MCF 10A (cell line): ENCODE data around the gene MYO10. TPM values are rescaled to one million over a fixed set of nuclear protein-coding genes. Genes with fewer than 3 reads are reported as not detected.

ENCODE experiments used
- BruUV-seq: library from RNA; stranded (reverse); fragments of 400-500 nt; replicated peaks from 2 replicates; lab custom pipeline; 2021; lab: Mats Ljungman, UMichigan
- CTCF ChIA-PET: fragments of 300-600 bp; sonication (Branson Sonifier 250); formaldehyde crosslinking; extraction: SDS; loops from one replicate; lab custom pipeline; 2021; ENCODE audit warnings: antibody characterized with exemption, inconsistent platforms; lab: Yijun Ruan, JAX
- POLR2A ChIA-PET: fragments of 300-600, 350-650 bp; sonication (Branson Sonifier 250); formaldehyde crosslinking; extraction: SDS; loops from one replicate; lab custom pipeline; 2020; ENCODE audit warnings: antibody characterized with exemption, inconsistent platforms; lab: Yijun Ruan, JAX
- DNase-seq: peaks from one replicate; pipeline ENCODE4 v3.0.0-alpha.2; 2018; ENCODE audit not compliant: unreplicated experiment
- H3K27ac Mint-ChIP-seq: one replicate; pipeline ENCODE4 v1.8.0; 2022; ENCODE audit warnings: mild to moderate bottlenecking, low read depth, mixed read lengths; ENCODE audit not compliant: unreplicated experiment
- H3K27me3 Mint-ChIP-seq: one replicate; pipeline ENCODE4 v1.8.0; 2022; ENCODE audit warnings: mixed read lengths; ENCODE audit not compliant: insufficient read depth, unreplicated experiment
- H3K36me3 Mint-ChIP-seq: one replicate; pipeline ENCODE4 v1.8.0; 2022; ENCODE audit warnings: mild to moderate bottlenecking, moderate library complexity, mixed read lengths; ENCODE audit not compliant: insufficient read depth, unreplicated experiment
- H3K4me1 Mint-ChIP-seq: one replicate; pipeline ENCODE4 v1.8.0; 2022; ENCODE audit warnings: mixed read lengths; ENCODE audit not compliant: insufficient read depth, unreplicated experiment
- H3K4me3 Mint-ChIP-seq: one replicate; pipeline ENCODE4 v1.8.0; 2022; ENCODE audit warnings: mild to moderate bottlenecking, moderate library complexity, mixed read lengths; ENCODE audit not compliant: unreplicated experiment
- H3K9me3 Mint-ChIP-seq: one replicate; pipeline ENCODE4 v1.8.0; 2022; ENCODE audit warnings: mixed read lengths; ENCODE audit not compliant: unreplicated experiment
- intact Hi-C: fragments of 100-400 bp; cut with micrococcal nuclease; formaldehyde crosslinking; loops from 2 replicates; pipeline ENCODE4 v1.14.1; 2022
- total RNA-seq: library from RNA; stranded (reverse); gene quantifications from 2 replicates; pipeline ENCODE4 v1.2.3, GENCODE V29; 2022
- TF ChIP-seq, protein P1 (sequence below): fragments of 200-600 bp; IDR thresholded peaks from one replicate; pipeline ENCODE4 v1.8.0; 2022; ENCODE audit warnings: antibody characterized with exemption, mild to moderate bottlenecking; ENCODE audit not compliant: unreplicated experiment

The MYO10 gene
- total RNA-seq, 1 experiment from 2014 or later = 35.7 TPM

DNA sequence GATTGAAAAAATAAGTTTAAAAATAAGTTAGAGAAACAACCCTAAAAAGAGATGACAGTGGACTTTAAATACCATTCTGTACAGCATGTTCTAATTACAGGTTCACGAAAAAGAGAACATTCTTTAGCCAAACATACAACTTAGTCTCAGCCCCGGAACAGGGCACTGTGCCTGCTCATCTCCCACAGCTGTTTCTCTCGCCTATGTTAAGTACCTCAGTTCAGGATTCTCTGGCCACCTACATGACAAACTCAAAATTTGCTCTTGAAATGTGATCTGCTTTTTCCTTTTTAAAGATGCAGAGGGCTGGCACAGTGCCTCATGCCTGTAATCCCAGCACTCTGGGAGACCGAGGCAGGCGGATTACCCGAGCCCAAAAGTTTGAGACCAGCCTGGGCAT, 52.3 kb downstream of the MYO10 start:
- peaks cover 6% of the 10 kb centered on the region for H3K4me1 Mint-ChIP-seq
- H3K27ac Mint-ChIP-seq = no peak overlapping the region
- TF ChIP-seq, protein P1, sequence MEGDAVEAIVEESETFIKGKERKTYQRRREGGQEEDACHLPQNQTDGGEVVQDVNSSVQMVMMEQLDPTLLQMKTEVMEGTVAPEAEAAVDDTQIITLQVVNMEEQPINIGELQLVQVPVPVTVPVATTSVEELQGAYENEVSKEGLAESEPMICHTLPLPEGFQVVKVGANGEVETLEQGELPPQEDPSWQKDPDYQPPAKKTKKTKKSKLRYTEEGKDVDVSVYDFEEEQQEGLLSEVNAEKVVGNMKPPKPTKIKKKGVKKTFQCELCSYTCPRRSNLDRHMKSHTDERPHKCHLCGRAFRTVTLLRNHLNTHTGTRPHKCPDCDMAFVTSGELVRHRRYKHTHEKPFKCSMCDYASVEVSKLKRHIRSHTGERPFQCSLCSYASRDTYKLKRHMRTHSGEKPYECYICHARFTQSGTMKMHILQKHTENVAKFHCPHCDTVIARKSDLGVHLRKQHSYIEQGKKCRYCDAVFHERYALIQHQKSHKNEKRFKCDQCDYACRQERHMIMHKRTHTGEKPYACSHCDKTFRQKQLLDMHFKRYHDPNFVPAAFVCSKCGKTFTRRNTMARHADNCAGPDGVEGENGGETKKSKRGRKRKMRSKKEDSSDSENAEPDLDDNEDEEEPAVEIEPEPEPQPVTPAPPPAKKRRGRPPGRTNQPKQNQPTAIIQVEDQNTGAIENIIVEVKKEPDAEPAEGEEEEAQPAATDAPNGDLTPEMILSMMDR = no peak
- no TSS peak for BruUV-seq
- H3K4me3 Mint-ChIP-seq = no peak overlapping the region
- CTCF ChIA-PET = interaction anchor here (0.7 kb wide), 1 partner anchor 465 kb away, joined by 3 read pairs; no protein-coding TSS in a partner anchor
- H3K27me3 Mint-ChIP-seq = no peaks in the 10 kb centered on the region
- POLR2A ChIA-PET = no interaction called here
- intact Hi-C loops = no loop called here
- H3K36me3 Mint-ChIP-seq = no peaks in the 10 kb centered on the region
- no peaks in the 10 kb centered on the region for H3K9me3 Mint-ChIP-seq
- no peak for DNase-seq

DNA sequence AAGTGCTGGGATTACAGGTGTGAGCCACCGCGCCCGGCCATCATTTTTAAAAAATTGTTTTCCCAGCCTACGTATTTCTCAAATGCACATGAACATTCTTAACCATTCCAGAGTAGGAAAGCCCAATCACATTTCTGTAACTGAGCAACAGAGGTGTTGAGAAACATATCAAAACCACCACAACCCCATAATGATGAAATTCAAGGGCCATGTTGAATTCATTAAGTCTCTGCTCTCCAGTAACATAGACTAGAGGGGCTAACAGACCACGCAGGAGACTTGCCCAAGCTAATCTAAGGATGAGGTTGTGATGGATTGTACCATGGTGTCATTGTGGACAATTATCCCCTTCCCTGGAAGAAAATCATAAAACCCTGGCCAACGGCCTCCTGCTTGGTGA, 52.9 kb downstream of the MYO10 start:
- H3K4me1 Mint-ChIP-seq = peaks cover 6% of the 10 kb centered on the region
- ChIA-PET CTCF (interaction anchor here (0.7 kb wide), 1 partner anchor 465 kb away, joined by 3 read pairs; no protein-coding TSS in a partner anchor), POLR2A (no interaction called here)
- intact Hi-C loops = no loop called here
- H3K27me3 Mint-ChIP-seq = no peaks in the 10 kb centered on the region
- TF ChIP-seq, protein P1 = no peak
- DNase-seq = no peak
- no peaks in the 10 kb centered on the region for H3K36me3 Mint-ChIP-seq
- no peaks in the 10 kb centered on the region for H3K9me3 Mint-ChIP-seq
- H3K4me3 Mint-ChIP-seq = no peak overlapping the region
- no TSS peak for BruUV-seq
- no peak overlapping the region for H3K27ac Mint-ChIP-seq

DNA sequence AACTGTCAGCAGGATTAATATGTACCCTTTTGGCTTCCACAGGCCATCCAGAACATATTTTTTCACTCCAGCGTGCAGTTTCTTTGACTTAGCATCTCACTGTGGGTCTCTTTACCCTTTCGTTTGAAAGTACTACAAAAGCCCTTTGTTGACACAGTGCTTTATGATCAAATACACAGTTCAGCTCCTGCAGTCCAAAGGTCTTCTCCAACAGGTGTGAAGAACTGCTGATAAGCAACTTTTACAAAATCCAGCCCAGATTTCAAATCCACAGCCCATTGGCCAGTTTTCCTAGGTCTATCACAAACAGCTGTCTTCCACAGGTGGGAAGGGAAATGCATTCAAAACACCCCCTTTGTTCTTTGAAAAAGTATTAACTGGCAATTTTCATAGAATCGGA, 54.8 kb downstream of the MYO10 start:
- TF ChIP-seq, protein P1 = no peak
- H3K27ac Mint-ChIP-seq = no peak overlapping the region
- no peaks in the 10 kb centered on the region for H3K36me3 Mint-ChIP-seq
- H3K4me3 Mint-ChIP-seq = no peak overlapping the region
- peaks cover 5% of the 10 kb centered on the region for H3K4me1 Mint-ChIP-seq
- BruUV-seq = no TSS peak
- intact Hi-C loops = no loop called here
- ChIA-PET POLR2A (no interaction called here), CTCF (no interaction called here)
- H3K9me3 Mint-ChIP-seq = no peaks in the 10 kb centered on the region
- no peaks in the 10 kb centered on the region for H3K27me3 Mint-ChIP-seq
- DNase-seq = no peak

DNA sequence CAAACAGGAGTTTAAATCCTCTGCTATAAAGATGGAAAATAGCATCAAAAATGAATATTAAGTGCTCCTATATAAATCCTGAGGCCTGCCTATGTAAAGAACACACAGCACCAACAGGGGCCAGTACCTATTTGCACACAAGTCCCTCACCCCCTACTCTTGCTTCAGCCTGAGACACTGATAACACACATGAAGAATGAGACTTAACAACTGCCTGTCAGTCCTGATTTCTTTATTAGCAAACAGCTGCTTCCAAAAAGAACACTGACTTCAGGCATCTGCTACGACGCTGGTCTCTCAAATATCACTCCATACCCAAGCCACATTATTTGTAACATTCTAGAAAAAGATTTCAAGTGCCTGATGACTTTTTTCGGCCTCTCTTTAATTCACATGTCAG, 55.5 kb downstream of the MYO10 start:
- POLR2A ChIA-PET = no interaction called here
- intact Hi-C loops = no loop called here
- CTCF ChIA-PET = no interaction called here
- TF ChIP-seq, protein P1 = no peak
- BruUV-seq = no TSS peak
- Mint-ChIP-seq H3K27ac (no peak overlapping the region), H3K4me1 (no peaks in the 10 kb centered on the region), H3K9me3 (no peaks in the 10 kb centered on the region), H3K27me3 (no peaks in the 10 kb centered on the region), H3K4me3 (no peak overlapping the region), H3K36me3 (no peaks in the 10 kb centered on the region)
- DNase-seq = no peak
